CD14-positive monocyte (primary cell): ENCODE results near the gene ESRRG. TPM values are rescaled to one million over a fixed set of nuclear protein-coding genes. Genes with fewer than 3 reads are reported as not detected.

Source experiments
- DNase-seq, 3 donors: peaks; one replicate each; pipeline ENCODE4 v3.0.0-alpha.2; 2011 to 2022
- H2AFZ ChIP-seq: 2 replicates; pipeline ENCODE4 v1.6.0; 2012; ENCODE audit warnings: mild to moderate bottlenecking, low read depth, low read length, inconsistent platforms; ENCODE audit not compliant: insufficient read depth, poor library complexity, severe bottlenecking
- H3K27ac ChIP-seq, 2 donors: 1 replicate in 1 of 2; 2 replicates in 1 of 2; pipeline ENCODE4 v1.5.1; 2012 to 2013; ENCODE audit warnings: low read length in 2 of 2, control low read depth in 1 of 2, inconsistent platforms in 1 of 2, low read depth in 1 of 2, mild to moderate bottlenecking in 1 of 2
- H3K27me3 ChIP-seq, 2 donors: one replicate each; pipeline versions ENCODE4 v1.6.0 to v1.6.1; 2011 to 2013; ENCODE audit warnings: low read length in 2 of 2; ENCODE audit not compliant: control insufficient read depth in 2 of 2, insufficient read depth in 2 of 2
- H3K36me3 ChIP-seq, 2 donors: replicated peaks in 1 of 2; 1 replicate in 1 of 2; 2 replicates in 1 of 2; pipeline versions ENCODE4 v1.5.1 to v1.6.1; 2012 to 2013; ENCODE audit warnings: low read length in 2 of 2, control low read depth in 1 of 2, inconsistent platforms in 1 of 2, mild to moderate bottlenecking in 1 of 2; ENCODE audit not compliant: insufficient read depth in 2 of 2, control insufficient read depth in 1 of 2
- H3K4me1 ChIP-seq, 2 donors: 1 replicate in 1 of 2; 2 replicates in 1 of 2; pipeline versions ENCODE4 v1.5.1 to v1.6.1; 2012 to 2013; ENCODE audit warnings: low read length in 2 of 2, control low read depth in 1 of 2, inconsistent platforms in 1 of 2, mild to moderate bottlenecking in 1 of 2, moderate library complexity in 1 of 2; ENCODE audit not compliant: insufficient read depth in 2 of 2, control insufficient read depth in 1 of 2
- H3K4me2 ChIP-seq: replicated peaks from 2 replicates; pipeline ENCODE3; 2012; ENCODE audit warnings: low read length, moderate library complexity, mild to moderate bottlenecking; ENCODE audit not compliant: poor library complexity, severe bottlenecking; ENCODE audit errors: extremely low read depth
- H3K4me3 ChIP-seq, 3 experiments: fragments of 200-600 bp in 1 of 3; sonication (generic) in 1 of 3; replicated peaks in 1 of 3; 1 replicate in 2 of 3; 2 replicates in 1 of 3; pipeline ENCODE4 v1.5.1; 2011 to 2013; ENCODE audit warnings: low read length in 3 of 3, mild to moderate bottlenecking in 3 of 3, control low read depth in 2 of 3, low read depth in 2 of 3, inconsistent platforms in 1 of 3, moderate library complexity in 1 of 3
- H3K79me2 ChIP-seq: 2 replicates; pipeline ENCODE4 v1.6.0; 2012; ENCODE audit warnings: mild to moderate bottlenecking, control low read depth, inconsistent platforms, low read length, moderate library complexity; ENCODE audit not compliant: insufficient read depth
- H3K9ac ChIP-seq: 2 replicates; pipeline ENCODE4 v1.6.0; 2017; ENCODE audit warnings: low read length, mild to moderate bottlenecking; ENCODE audit not compliant: insufficient read depth, poor library complexity, severe bottlenecking
- H3K9me3 ChIP-seq, 2 donors: replicated peaks in 1 of 2; 1 replicate in 1 of 2; 2 replicates in 1 of 2; pipeline versions ENCODE4 v1.5.1 to v1.6.1; 2012 to 2013; ENCODE audit warnings: low read length in 2 of 2, control low read depth in 1 of 2; ENCODE audit not compliant: control insufficient read depth in 1 of 2, insufficient read depth in 1 of 2
- H4K20me1 ChIP-seq: 2 replicates; pipeline ENCODE4 v1.6.0; 2012; ENCODE audit warnings: mild to moderate bottlenecking, low read length, control low read depth, moderate library complexity; ENCODE audit not compliant: insufficient read depth
- H3K27ac Mint-ChIP-seq, 7 donors: one replicate each; pipeline ENCODE4 v1.8.0; 2020; ENCODE audit warnings: mild to moderate bottlenecking in 7 of 7, mixed read lengths in 7 of 7, moderate library complexity in 6 of 7, inconsistent platforms in 2 of 7
- H3K27me3 Mint-ChIP-seq, 3 donors: one replicate each; pipeline ENCODE4 v1.8.0; 2021 to 2022; ENCODE audit warnings: low read depth in 3 of 3, mild to moderate bottlenecking in 3 of 3, mixed read lengths in 3 of 3, moderate library complexity in 3 of 3, inconsistent platforms in 1 of 3
- H3K36me3 Mint-ChIP-seq, 2 donors: one replicate each; pipeline ENCODE4 v1.8.0; 2020; ENCODE audit warnings: mixed read lengths in 2 of 2, inconsistent platforms in 1 of 2, mild to moderate bottlenecking in 1 of 2
- H3K4me1 Mint-ChIP-seq: one replicate; pipeline ENCODE4 v1.8.0; 2020; ENCODE audit warnings: mild to moderate bottlenecking, mixed read lengths
- H3K4me3 Mint-ChIP-seq, 2 donors: one replicate each; pipeline ENCODE4 v1.8.0; 2020; ENCODE audit warnings: mild to moderate bottlenecking in 2 of 2, mixed read lengths in 2 of 2, moderate library complexity in 1 of 2
- H3K9me3 Mint-ChIP-seq, 7 donors: one replicate each; pipeline ENCODE4 v1.8.0; 2020 to 2022; ENCODE audit warnings: mixed read lengths in 7 of 7, mild to moderate bottlenecking in 6 of 7, moderate library complexity in 6 of 7, inconsistent platforms in 2 of 7
- CTCF ChIP-seq: fragments of 200-600 bp; IDR thresholded peaks from one replicate; pipeline ENCODE4 v1.8.0; 2022; ENCODE audit warnings: antibody characterized with exemption, mild to moderate bottlenecking
- WGBS: methylation state at CpG from one replicate; pipeline ENCODE4 v1.1.5; 2013; ENCODE audit warnings: missing lambda C conversion rate; ENCODE audit not compliant: insufficient coverage; 5-methylcytosine and 5-hydroxymethylcytosine counted together
- intact Hi-C, 2 donors: fragments of 100-400 bp; cut with micrococcal nuclease; formaldehyde crosslinking; loops; one replicate each; pipeline versions ENCODE4 v1.15.0 to v1.15.1; 2023
- polyA plus RNA-seq, 3 donors: library from polyadenylated mRNA; depleted of rRNA in 1 of 3; unstranded in 2 of 3; stranded (reverse) in 1 of 3; fragments of 300-500 nt in 2 of 3; fragments of >200 nt in 1 of 3; fragmentation: Illumina TruSeq in 2 of 3; gene quantifications; 1 replicate in 2 of 3; 2 replicates in 1 of 3; pipeline ENCODE4 v1.2.3, GENCODE V29; 2012 to 2021

Gene ESRRG
- polyA plus RNA-seq, 3 donors, result not detected

GRCh38 chr1:216464489-216464888 is 258.7 kb downstream of the ESRRG start:
- DNase-seq, result no peak
- intact Hi-C loops, result no loop called here
- no peaks in the 10 kb centered on the region for H3K79me2 ChIP-seq
- no peak for TF ChIP-seq CTCF
- no peaks in the 10 kb centered on the region for H3K4me1 Mint-ChIP-seq
- WGBS, result no CpG with 5 or more reads among the region's 1 CpG
- H3K27me3 Mint-ChIP-seq, result peaks cover 0 to 3% (median 2%) of the 10 kb centered on the region in 3 donors
- H3K9me3 Mint-ChIP-seq, result peaks cover 0 to 10% (median 2%) of the 10 kb centered on the region in 7 donors
- no peak overlapping the region for H3K27ac ChIP-seq
- no peak overlapping the region for H3K4me3 ChIP-seq
- no peak overlapping the region for H2AFZ ChIP-seq
- H4K20me1 ChIP-seq, result no peaks in the 10 kb centered on the region
- H3K9me3 ChIP-seq, result no peaks in the 10 kb centered on the region
- no peaks in the 10 kb centered on the region for H3K36me3 ChIP-seq
- H3K4me1 ChIP-seq, result no peaks in the 10 kb centered on the region
- no peaks in the 10 kb centered on the region for H3K27me3 ChIP-seq
- no peaks in the 10 kb centered on the region for H3K36me3 Mint-ChIP-seq
- H3K27ac Mint-ChIP-seq, result no peak overlapping the region
- no peak overlapping the region for H3K9ac ChIP-seq
- no peak overlapping the region for H3K4me2 ChIP-seq
- H3K4me3 Mint-ChIP-seq, result no peak overlapping the region

DNA sequence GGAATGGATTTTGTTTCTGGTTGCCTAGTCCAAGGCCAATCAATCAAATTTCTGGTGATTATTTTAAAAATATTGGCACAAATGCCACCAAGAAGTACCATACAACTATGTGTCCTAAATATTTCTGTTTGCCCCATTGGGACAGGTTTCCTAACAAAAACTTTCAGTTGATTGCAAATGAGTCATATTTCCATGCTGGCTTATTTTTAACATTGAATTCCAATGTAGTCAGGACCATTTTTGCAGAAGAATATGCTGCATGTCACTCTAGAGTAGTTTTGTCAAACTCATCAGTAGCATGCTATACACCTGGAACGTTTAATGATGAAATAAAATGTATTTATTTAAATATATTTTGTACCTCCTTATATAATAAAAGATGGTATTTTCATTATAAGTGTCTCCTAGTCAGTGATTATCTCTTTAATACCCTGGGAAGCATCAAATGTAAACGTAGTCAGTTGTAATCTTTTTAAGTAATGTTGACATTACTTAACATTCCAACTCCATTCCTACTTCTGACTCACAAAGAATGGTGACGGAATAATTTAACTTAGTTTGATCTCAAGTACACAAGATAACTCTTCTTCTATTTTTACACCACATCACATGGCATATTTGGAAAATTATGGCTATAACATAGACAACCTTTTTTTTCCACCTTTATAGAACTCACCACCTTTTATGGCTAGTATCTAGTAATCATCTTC is 261.0 kb downstream of the ESRRG start:
- intact Hi-C loops, result no loop called here
- Mint-ChIP-seq H3K27me3 (peaks cover 0 to 3% (median 2%) of the 10 kb centered on the region in 3 donors), H3K4me1 (no peaks in the 10 kb centered on the region), H3K4me3 (no peak overlapping the region), H3K36me3 (no peaks in the 10 kb centered on the region), H3K9me3 (peaks cover 0 to 10% (median 2%) of the 10 kb centered on the region in 7 donors), H3K27ac (no peak overlapping the region)
- no peak for TF ChIP-seq CTCF
- no peak overlapping the region for H3K9ac ChIP-seq
- no peak overlapping the region for H2AFZ ChIP-seq
- H4K20me1 ChIP-seq, result no peaks in the 10 kb centered on the region
- H3K4me1 ChIP-seq, result no peaks in the 10 kb centered on the region
- no peaks in the 10 kb centered on the region for H3K9me3 ChIP-seq
- H3K4me3 ChIP-seq, result no peak overlapping the region
- DNase-seq, result no peak
- no peaks in the 10 kb centered on the region for H3K36me3 ChIP-seq
- no peak overlapping the region for H3K27ac ChIP-seq
- no peak overlapping the region for H3K4me2 ChIP-seq
- no peaks in the 10 kb centered on the region for H3K27me3 ChIP-seq
- WGBS, result no CpG with 5 or more reads among the region's 3 CpGs
- H3K79me2 ChIP-seq, result no peaks in the 10 kb centered on the region
